Keratinocyte (primary cell): ENCODE data around the gene MAP3K5. TPM values are rescaled to one million over a fixed set of nuclear protein-coding genes. Genes with fewer than 3 reads are reported as not detected.

Experiments used
- DNase-seq: peaks from one replicate; pipeline ENCODE4 v3.0.0-alpha.2; 2011; ENCODE audit warnings: low read depth, missing footprints, low spot score
- FAIRE-seq: peaks from 2 replicates; lab custom pipeline; 2011; peaks lifted over from hg19 to GRCh38; lab: Jason Lieb, UNC
- H2AFZ ChIP-seq: 2 replicates; pipeline ENCODE4 v1.6.0; 2012; ENCODE audit warnings: low read length, control low read depth, inconsistent platforms; ENCODE audit not compliant: control insufficient read depth
- H3K27ac ChIP-seq: 2 replicates; pipeline ENCODE4 v1.5.1; 2011; ENCODE audit warnings: low read length; ENCODE audit not compliant: control insufficient read depth, insufficient read depth
- H3K27me3 ChIP-seq: 3 replicates; pipeline ENCODE4 v1.6.0; 2011; ENCODE audit warnings: low read length; ENCODE audit not compliant: control insufficient read depth, insufficient read depth; ENCODE audit errors: extremely low read depth
- H3K36me3 ChIP-seq, 2 experiments: 2 replicates in 1 of 2; 3 replicates in 1 of 2; pipeline ENCODE4 v1.5.1; 2011; ENCODE audit warnings: low read length in 2 of 2, mild to moderate bottlenecking in 1 of 2; ENCODE audit not compliant: control insufficient read depth in 2 of 2, insufficient read depth in 2 of 2; ENCODE audit errors: extremely low read depth in 1 of 2
- H3K4me1 ChIP-seq: 3 replicates; pipeline ENCODE4 v1.5.1; 2011; ENCODE audit warnings: low read length; ENCODE audit not compliant: control insufficient read depth, insufficient read depth; ENCODE audit errors: extremely low read depth
- H3K4me2 ChIP-seq: 3 replicates; pipeline ENCODE4 v1.6.0; 2011; ENCODE audit warnings: low read depth, low read length; ENCODE audit not compliant: control insufficient read depth, insufficient read depth; ENCODE audit errors: extremely low read depth
- H3K4me3 ChIP-seq, 3 experiments: fragments of 200-600 bp in 1 of 3; sonication (generic) in 1 of 3; 2 replicates in 2 of 3; 3 replicates in 1 of 3; pipeline ENCODE4 v1.5.1; 2011 to 2016; ENCODE audit warnings: low read length in 3 of 3, mild to moderate bottlenecking in 3 of 3, control low read depth in 2 of 3, inconsistent platforms in 1 of 3, low read depth in 1 of 3, mixed read lengths in 1 of 3, mixed run types in 1 of 3, moderate library complexity in 1 of 3; ENCODE audit not compliant: control insufficient read depth in 2 of 3, insufficient read depth in 2 of 3; ENCODE audit errors: extremely low read depth in 1 of 3
- H3K79me2 ChIP-seq: 2 replicates; pipeline ENCODE4 v1.6.0; 2012; ENCODE audit warnings: low read length; ENCODE audit not compliant: control insufficient read depth, insufficient read depth
- H3K9ac ChIP-seq: 3 replicates; pipeline ENCODE4 v1.6.0; 2011; ENCODE audit warnings: low read length; ENCODE audit not compliant: control insufficient read depth, insufficient read depth; ENCODE audit errors: extremely low read depth
- H3K9me1 ChIP-seq: 3 replicates; pipeline ENCODE4 v1.6.0; 2011; ENCODE audit warnings: low read length; ENCODE audit not compliant: control insufficient read depth, insufficient read depth; ENCODE audit errors: extremely low read depth
- H3K9me3 ChIP-seq: 2 replicates; pipeline ENCODE4 v1.5.1; 2012; ENCODE audit warnings: low read depth, low read length; ENCODE audit not compliant: control insufficient read depth
- H4K20me1 ChIP-seq: 3 replicates; pipeline ENCODE4 v1.6.0; 2011; ENCODE audit warnings: low read length; ENCODE audit not compliant: control insufficient read depth, insufficient read depth; ENCODE audit errors: extremely low read depth
- CTCF ChIP-seq, 3 experiments: IDR thresholded peaks in 1 of 3; conservative IDR thresholded peaks in 1 of 3; optimal IDR thresholded peaks in 1 of 3; 2 replicates in 2 of 3; 3 replicates in 1 of 3; pipeline versions ENCODE3 to v1.5.1; 2011; ENCODE audit warnings: low read length in 3 of 3, mild to moderate bottlenecking in 3 of 3, moderate library complexity in 2 of 3, control low read depth in 1 of 3, inconsistent platforms in 1 of 3; ENCODE audit not compliant: insufficient read depth in 2 of 3; ENCODE audit errors: extremely low read depth in 1 of 3
- EZH2 ChIP-seq: IDR thresholded peaks from one replicate; pipeline ENCODE4 v1.6.1; 2012; ENCODE audit warnings: inconsistent platforms, mild to moderate bottlenecking, low read length, moderate library complexity
- dilution Hi-C: fragments of 300-500 bp; cut with MboI; formaldehyde crosslinking; loops from one replicate; pipeline ENCODE4 v1.7.0; 2020; ENCODE audit warnings: low sequenced_read_pairs; ENCODE audit not compliant: extremely low pct_ligation_motif_present
- polyA plus RNA-seq, 5 experiments: library from polyadenylated mRNA; depleted of rRNA in 3 of 5; stranded (reverse) in 3 of 5; stranded (forward) in 1 of 5; unstranded in 1 of 5; fragments of >200 nt; gene quantifications; 1 replicate in 1 of 5; 2 replicates in 3 of 5; 3 replicates in 1 of 5; pipeline versions ENCODE4 v1.2.1 to v1.2.3, GENCODE V29; 2011 to 2012; ENCODE audit warnings: missing spikeins in 2 of 5, low read depth in 1 of 5, low replicate concordance in 1 of 5

The MAP3K5 gene
- polyA plus RNA-seq, 1 donor (not counting 4 experiments of a cell fraction or from before 2014, with no cell fraction given) = 3.4 TPM

GRCh38 chr6:136627191-136627590, 165.1 kb downstream of the MAP3K5 start:
- no peaks in the 10 kb centered on the region for H3K27me3 ChIP-seq
- no peaks in the 10 kb centered on the region for H3K9me3 ChIP-seq
- H3K9ac ChIP-seq = no peak overlapping the region
- no peaks in the 10 kb centered on the region for H4K20me1 ChIP-seq
- DNase-seq (no peak), FAIRE-seq (no peak)
- no peaks in the 10 kb centered on the region for H3K4me1 ChIP-seq
- no peaks in the 10 kb centered on the region for H3K9me1 ChIP-seq
- no peak overlapping the region for H3K27ac ChIP-seq
- no peak overlapping the region for H2AFZ ChIP-seq
- dilution Hi-C loops = no loop called here
- H3K4me3 ChIP-seq = no peak overlapping the region
- H3K36me3 ChIP-seq = no peaks in the 10 kb centered on the region
- TF ChIP-seq CTCF (optimal IDR thresholded peaks at IDR 0.05 in 1 of 3, IDR thresholded peaks at IDR 0.05 in 1 of 3, conservative IDR thresholded peaks at IDR 0.05 in 1 of 3; ENCODE audit: extremely low read depth in 1 of 3, insufficient read depth in 2 of 3, low read length in 3 of 3) (no peak), EZH2 (no peak)
- no peaks in the 10 kb centered on the region for H3K79me2 ChIP-seq
- no peak overlapping the region for H3K4me2 ChIP-seq

- no peaks in the 10 kb centered on the region for H4K20me1 ChIP-seq
- H3K27ac ChIP-seq = no peak overlapping the region
- no peaks in the 10 kb centered on the region for H3K4me1 ChIP-seq
- H3K79me2 ChIP-seq = no peaks in the 10 kb centered on the region
- H2AFZ ChIP-seq = no peak overlapping the region
- no peak overlapping the region for H3K4me2 ChIP-seq
- no peaks in the 10 kb centered on the region for H3K27me3 ChIP-seq
- no peaks in the 10 kb centered on the region for H3K36me3 ChIP-seq
- no peaks in the 10 kb centered on the region for H3K9me1 ChIP-seq
- H3K4me3 ChIP-seq = no peak overlapping the region
- FAIRE-seq (no peak), DNase-seq (no peak)
- no peak overlapping the region for H3K9ac ChIP-seq
- no peaks in the 10 kb centered on the region for H3K9me3 ChIP-seq
- TF ChIP-seq EZH2 = no peak
- TF ChIP-seq CTCF (optimal IDR thresholded peaks at IDR 0.05 in 1 of 3, IDR thresholded peaks at IDR 0.05 in 1 of 3, conservative IDR thresholded peaks at IDR 0.05 in 1 of 3; ENCODE audit: extremely low read depth in 1 of 3, insufficient read depth in 2 of 3, low read length in 3 of 3) = no peak
- dilution Hi-C loops = no loop called here
Observed at GRCh38 chr6:136625293-136625692, 167.0 kb downstream of the MAP3K5 start.
